Stomach (tissue), 4 donors: ENCODE measurements around the gene DOCK3.

Experiments
- POLR2A ChIP-seq, 4 donors: fragments of 450-650 bp; IDR thresholded peaks; one replicate each; pipeline ENCODE4 v1.6.1; 2016; ENCODE audit warnings: antibody characterized with exemption in 4 of 4, control low read depth in 2 of 4, mild to moderate bottlenecking in 1 of 4, moderate library complexity in 1 of 4
- POLR2AphosphoS5 ChIP-seq, 3 donors: sonication (generic); formaldehyde crosslinking; IDR thresholded peaks; one replicate each; pipeline ENCODE4 v1.6.1; 2016; ENCODE audit warnings: antibody characterized with exemption in 3 of 3
- TF ChIP-seq, protein P1 (sequence below), 7 experiments: fragments of 450-650 bp in 4 of 7; fragments of 200-600 bp in 3 of 7; sonication (generic) in 3 of 7; IDR thresholded peaks; one replicate each; pipeline ENCODE4 v1.5.1; 2016 to 2019; ENCODE audit warnings: antibody characterized with exemption in 7 of 7, control low read depth in 2 of 7, mild to moderate bottlenecking in 1 of 7

DNA sequence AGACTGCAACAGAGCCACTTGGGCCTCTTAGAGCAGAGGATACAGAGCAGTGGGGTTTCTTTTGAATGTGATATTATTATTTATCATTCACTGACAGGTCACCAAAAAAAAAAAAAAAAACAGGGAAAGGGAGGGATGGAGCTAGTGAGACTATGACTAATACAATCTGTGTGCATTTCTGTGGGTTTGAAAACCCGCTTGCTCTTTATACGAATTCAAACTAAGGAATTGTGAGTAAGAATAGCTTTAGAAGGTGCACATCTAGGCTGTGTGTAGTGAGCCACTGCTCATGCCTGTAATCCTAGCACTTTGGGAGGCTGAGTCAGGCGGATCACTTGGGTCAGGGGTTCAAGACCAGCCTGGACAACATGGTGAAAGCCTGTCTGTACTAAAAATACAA, 523.8 kb downstream of the DOCK3 start:
- no peak for TF ChIP-seq POLR2A (IDR thresholded peaks at IDR 0.05)
- TF ChIP-seq, protein P1, sequence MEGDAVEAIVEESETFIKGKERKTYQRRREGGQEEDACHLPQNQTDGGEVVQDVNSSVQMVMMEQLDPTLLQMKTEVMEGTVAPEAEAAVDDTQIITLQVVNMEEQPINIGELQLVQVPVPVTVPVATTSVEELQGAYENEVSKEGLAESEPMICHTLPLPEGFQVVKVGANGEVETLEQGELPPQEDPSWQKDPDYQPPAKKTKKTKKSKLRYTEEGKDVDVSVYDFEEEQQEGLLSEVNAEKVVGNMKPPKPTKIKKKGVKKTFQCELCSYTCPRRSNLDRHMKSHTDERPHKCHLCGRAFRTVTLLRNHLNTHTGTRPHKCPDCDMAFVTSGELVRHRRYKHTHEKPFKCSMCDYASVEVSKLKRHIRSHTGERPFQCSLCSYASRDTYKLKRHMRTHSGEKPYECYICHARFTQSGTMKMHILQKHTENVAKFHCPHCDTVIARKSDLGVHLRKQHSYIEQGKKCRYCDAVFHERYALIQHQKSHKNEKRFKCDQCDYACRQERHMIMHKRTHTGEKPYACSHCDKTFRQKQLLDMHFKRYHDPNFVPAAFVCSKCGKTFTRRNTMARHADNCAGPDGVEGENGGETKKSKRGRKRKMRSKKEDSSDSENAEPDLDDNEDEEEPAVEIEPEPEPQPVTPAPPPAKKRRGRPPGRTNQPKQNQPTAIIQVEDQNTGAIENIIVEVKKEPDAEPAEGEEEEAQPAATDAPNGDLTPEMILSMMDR (IDR thresholded peaks at IDR 0.05) = no peak
- TF ChIP-seq POLR2AphosphoS5 (IDR thresholded peaks at IDR 0.05) = no peak
